Liver (tissue), 9 donors: ENCODE data around the gene PLEKHN1. TPM values are rescaled to one million over a fixed set of nuclear protein-coding genes. Genes with fewer than 3 reads are reported as not detected.
A peak's percentile ranks its signal among the peaks of the same experiment; 100 is the strongest.
"Not testable (repeated sequence)": the region's sequence is repeated elsewhere in the genome, so short reads cannot be mapped to it uniquely, and the experiment has no call there.

Experiments used
- DNase-seq: peaks from one replicate; pipeline ENCODE4 v3.0.0-alpha.2; 2017; ENCODE audit warnings: low spot score
- H3K27ac ChIP-seq, 2 donors: one replicate each; pipeline ENCODE4 v1.7.0; 2013; ENCODE audit warnings: inconsistent platforms in 2 of 2, low read length in 2 of 2, control low read depth in 1 of 2, low read depth in 1 of 2, mild to moderate bottlenecking in 1 of 2
- H3K27me3 ChIP-seq, 4 donors: one replicate each; pipeline versions ENCODE4 v1.6.1 to v1.7.0; 2013; ENCODE audit warnings: low read length in 3 of 4, inconsistent platforms in 1 of 4, mild to moderate bottlenecking in 1 of 4, moderate library complexity in 1 of 4; ENCODE audit not compliant: control insufficient read depth in 4 of 4, insufficient read depth in 4 of 4
- H3K36me3 ChIP-seq, 4 donors: one replicate each; pipeline versions ENCODE4 v1.6.1 to v1.7.0; 2013; ENCODE audit warnings: low read length in 3 of 4, mild to moderate bottlenecking in 3 of 4, low read depth in 1 of 4, moderate library complexity in 1 of 4; ENCODE audit not compliant: control insufficient read depth in 4 of 4, insufficient read depth in 3 of 4
- H3K4me1 ChIP-seq, 4 donors: one replicate each; pipeline versions ENCODE4 v1.6.1 to v1.7.0; 2013; ENCODE audit warnings: low read length in 3 of 4, mild to moderate bottlenecking in 3 of 4, moderate library complexity in 1 of 4; ENCODE audit not compliant: control insufficient read depth in 4 of 4, insufficient read depth in 4 of 4
- H3K4me3 ChIP-seq, 3 donors: one replicate each; pipeline versions ENCODE4 v1.6.1 to v1.7.0; 2013; ENCODE audit warnings: low read length in 3 of 3, control low read depth in 1 of 3, low read depth in 1 of 3, mild to moderate bottlenecking in 1 of 3
- H3K9ac ChIP-seq, 2 donors: one replicate each; pipeline ENCODE4 v1.7.0; 2013; ENCODE audit warnings: low read length in 2 of 2, mild to moderate bottlenecking in 2 of 2, moderate library complexity in 2 of 2, control low read depth in 1 of 2, low read depth in 1 of 2
- H3K9me3 ChIP-seq, 4 donors: one replicate each; pipeline versions ENCODE4 v1.6.1 to v1.7.0; 2013; ENCODE audit warnings: low read length in 3 of 4; ENCODE audit not compliant: control insufficient read depth in 4 of 4
- EGR1 ChIP-seq, 2 donors: IDR thresholded peaks; 2 replicates each; pipeline ENCODE4 v1.6.1; 2016 to 2018; ENCODE audit warnings: antibody characterized with exemption in 2 of 2, low read depth in 2 of 2
- FOXA2 ChIP-seq: IDR thresholded peaks from 2 replicates; pipeline ENCODE4 v1.6.1; 2016; ENCODE audit warnings: antibody characterized with exemption
- GABPA ChIP-seq, 2 donors: IDR thresholded peaks in 1 of 2; conservative IDR thresholded peaks in 1 of 2; 2 replicates each; pipeline ENCODE4 v1.6.1; 2016; ENCODE audit warnings: antibody characterized with exemption in 2 of 2, mild to moderate bottlenecking in 1 of 2, moderate library complexity in 1 of 2
- HNF4A ChIP-seq, 2 donors: conservative IDR thresholded peaks; 2 replicates each; pipeline ENCODE4 v1.6.1; 2016; ENCODE audit warnings: antibody characterized with exemption in 2 of 2, mild to moderate bottlenecking in 2 of 2
- HNF4G ChIP-seq: IDR thresholded peaks from 2 replicates; pipeline ENCODE4 v1.6.1; 2016; ENCODE audit warnings: antibody characterized with exemption
- MAX ChIP-seq: IDR thresholded peaks from 2 replicates; pipeline ENCODE4 v1.6.1; 2016; ENCODE audit warnings: antibody characterized with exemption
- NR2F2 ChIP-seq: IDR thresholded peaks from 2 replicates; pipeline ENCODE4 v1.6.1; 2016; ENCODE audit warnings: antibody characterized with exemption
- RAD21 ChIP-seq, 2 donors: IDR thresholded peaks; 2 replicates each; pipeline ENCODE4 v1.6.1; 2016; ENCODE audit warnings: antibody characterized with exemption in 2 of 2, mild to moderate bottlenecking in 2 of 2
- RXRA ChIP-seq, 2 donors: IDR thresholded peaks; 2 replicates each; pipeline ENCODE4 v1.6.1; 2017 to 2018; ENCODE audit warnings: antibody characterized with exemption in 2 of 2, mild to moderate bottlenecking in 1 of 2
- SP1 ChIP-seq: IDR thresholded peaks from 2 replicates; pipeline ENCODE4 v1.6.1; 2018; ENCODE audit warnings: antibody characterized with exemption, mild to moderate bottlenecking
- TAF1 ChIP-seq: conservative IDR thresholded peaks from 2 replicates; pipeline ENCODE4 v1.6.1; 2016; ENCODE audit warnings: antibody characterized with exemption, mild to moderate bottlenecking
- YY1 ChIP-seq: IDR thresholded peaks from 2 replicates; pipeline ENCODE4 v1.6.1; 2016; ENCODE audit warnings: antibody characterized with exemption, mild to moderate bottlenecking
- ZBTB33 ChIP-seq: IDR thresholded peaks from 2 replicates; pipeline ENCODE4 v1.6.1; 2016; ENCODE audit warnings: antibody characterized with exemption
- WGBS: extraction: QIAGEN DNeasy Blood & Tissue Kit; methylation state at CpG from one replicate; pipeline ENCODE4 v1.1.7; 2013; 5-methylcytosine and 5-hydroxymethylcytosine counted together
- polyA plus RNA-seq, 2 donors: library from polyadenylated mRNA; stranded (reverse) in 1 of 2; unstranded in 1 of 2; fragments of 200-250 nt in 1 of 2; fragments of >200 nt in 1 of 2; fragmentation: Nextera tagmentation in 1 of 2; extraction: Ambion mirVana in 1 of 2; gene quantifications; one replicate each; pipeline versions ENCODE4 v1.2.1 to v1.2.3, GENCODE V29; 2013 to 2015
- total RNA-seq, 2 donors: library from RNA; depleted of rRNA; stranded (reverse); fragments of >200 nt; gene quantifications; one replicate each; pipeline ENCODE4 v1.2.3, GENCODE V29; 2014
- TF ChIP-seq, protein P1 (sequence below): IDR thresholded peaks from 2 replicates; pipeline ENCODE4 v1.6.1; 2016; ENCODE audit warnings: antibody characterized with exemption
- TF ChIP-seq, protein P2 (sequence below): IDR thresholded peaks from 2 replicates; pipeline ENCODE4 v1.6.1; 2016; ENCODE audit warnings: antibody characterized with exemption, mild to moderate bottlenecking
- donor health status: healthy.
- donor health status: healthy.
- donor health status: healthy.
- donor health status: healthy.
- donor health status: healthy.

The PLEKHN1 gene
- total and polyA plus RNA-seq, 4 donors: 0.17 to 0.18 TPM; not detected in 2

DNA sequence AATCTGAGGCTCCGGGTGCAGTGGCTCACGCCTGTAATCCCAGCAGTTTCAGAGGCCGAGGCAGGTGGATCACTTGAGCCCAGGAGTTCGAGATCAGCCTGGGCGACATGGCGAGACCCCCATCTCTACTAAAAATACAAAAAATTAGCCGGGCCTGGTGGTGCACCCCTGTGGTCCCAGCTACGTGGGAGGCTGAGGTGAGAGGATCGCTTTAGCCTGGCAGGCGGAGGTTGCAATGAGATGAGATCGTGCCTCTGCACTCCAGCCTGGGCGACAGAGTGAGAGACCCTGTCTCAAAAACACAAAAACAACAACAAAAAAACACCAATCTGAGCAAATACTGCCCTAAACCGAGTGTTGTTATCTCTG lies 46.4 kb downstream of the PLEKHN1 start:
- not testable (repeated sequence) for DNase-seq, H3K9me3 ChIP-seq, H3K27me3 ChIP-seq, H3K36me3 ChIP-seq
- Histone ChIP-seq H3K4me3 (peak overlapping the region; percentile 69 to 94 (median 78)), H3K27ac (peak overlapping the region; percentile 88 to 97), H3K4me1 (peaks cover 2 to 15% (median 11%) of the 10 kb centered on the region in 4 donors), H3K9ac (peak overlapping the region; percentile 92 to 93)
- WGBS: 63% methylated on average over 13 of the region's 13 CpGs

GRCh38 chr1:1013105-1013921 lies 47.0 kb downstream of the PLEKHN1 start, which contains the start of gene ISG15:
Gene ISG15 (plus strand): TSS chr1:1013497. CDS start chr1:1013574, 77 bp downstream.
- peak within 1 kb of the TSS; percentile 92 to 93 for H3K9ac ChIP-seq
- peak in 1 of 2 donors; percentile 46 for TF ChIP-seq RAD21 (IDR thresholded peaks at IDR 0.05)
- peak in 1 of 2 donors; percentile 24 for TF ChIP-seq RXRA (IDR thresholded peaks at IDR 0.05)
- TF ChIP-seq, protein P1, sequence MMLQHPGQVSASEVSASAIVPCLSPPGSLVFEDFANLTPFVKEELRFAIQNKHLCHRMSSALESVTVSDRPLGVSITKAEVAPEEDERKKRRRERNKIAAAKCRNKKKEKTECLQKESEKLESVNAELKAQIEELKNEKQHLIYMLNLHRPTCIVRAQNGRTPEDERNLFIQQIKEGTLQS: no peak
- peak; percentile 79 for TF ChIP-seq SP1
- TF ChIP-seq GABPA (IDR thresholded peaks at IDR 0.05 in 1 of 2, conservative IDR thresholded peaks at IDR 0.05 in 1 of 2): peak in 1 of 2 donors; percentile 76
- no peak for TF ChIP-seq HNF4G
- peak; percentile 82 for TF ChIP-seq YY1
- peak; percentile 31 to 49 for TF ChIP-seq HNF4A (conservative IDR thresholded peaks at IDR 0.05)
- TF ChIP-seq, protein P2, sequence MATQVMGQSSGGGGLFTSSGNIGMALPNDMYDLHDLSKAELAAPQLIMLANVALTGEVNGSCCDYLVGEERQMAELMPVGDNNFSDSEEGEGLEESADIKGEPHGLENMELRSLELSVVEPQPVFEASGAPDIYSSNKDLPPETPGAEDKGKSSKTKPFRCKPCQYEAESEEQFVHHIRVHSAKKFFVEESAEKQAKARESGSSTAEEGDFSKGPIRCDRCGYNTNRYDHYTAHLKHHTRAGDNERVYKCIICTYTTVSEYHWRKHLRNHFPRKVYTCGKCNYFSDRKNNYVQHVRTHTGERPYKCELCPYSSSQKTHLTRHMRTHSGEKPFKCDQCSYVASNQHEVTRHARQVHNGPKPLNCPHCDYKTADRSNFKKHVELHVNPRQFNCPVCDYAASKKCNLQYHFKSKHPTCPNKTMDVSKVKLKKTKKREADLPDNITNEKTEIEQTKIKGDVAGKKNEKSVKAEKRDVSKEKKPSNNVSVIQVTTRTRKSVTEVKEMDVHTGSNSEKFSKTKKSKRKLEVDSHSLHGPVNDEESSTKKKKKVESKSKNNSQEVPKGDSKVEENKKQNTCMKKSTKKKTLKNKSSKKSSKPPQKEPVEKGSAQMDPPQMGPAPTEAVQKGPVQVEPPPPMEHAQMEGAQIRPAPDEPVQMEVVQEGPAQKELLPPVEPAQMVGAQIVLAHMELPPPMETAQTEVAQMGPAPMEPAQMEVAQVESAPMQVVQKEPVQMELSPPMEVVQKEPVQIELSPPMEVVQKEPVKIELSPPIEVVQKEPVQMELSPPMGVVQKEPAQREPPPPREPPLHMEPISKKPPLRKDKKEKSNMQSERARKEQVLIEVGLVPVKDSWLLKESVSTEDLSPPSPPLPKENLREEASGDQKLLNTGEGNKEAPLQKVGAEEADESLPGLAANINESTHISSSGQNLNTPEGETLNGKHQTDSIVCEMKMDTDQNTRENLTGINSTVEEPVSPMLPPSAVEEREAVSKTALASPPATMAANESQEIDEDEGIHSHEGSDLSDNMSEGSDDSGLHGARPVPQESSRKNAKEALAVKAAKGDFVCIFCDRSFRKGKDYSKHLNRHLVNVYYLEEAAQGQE: peak; percentile 85
- no peak for TF ChIP-seq FOXA2
- TF ChIP-seq ZBTB33: peak; percentile 67
- TF ChIP-seq NR2F2: no peak
- peak; percentile 24 for TF ChIP-seq TAF1
- peak; percentile 79 for TF ChIP-seq MAX
- TF ChIP-seq EGR1 (IDR thresholded peaks at IDR 0.05; ENCODE audit: low read depth in 2 of 2): no peak
- no peaks in the 10 kb centered on the region for H3K27me3 ChIP-seq
- WGBS: 4% methylated on average over 30 of the region's 30 CpGs
- DNase-seq: peak; percentile 81
- H3K9me3 ChIP-seq: no peaks in the 10 kb centered on the region
- H3K4me3 ChIP-seq: peak within 1 kb of the TSS; percentile 69 to 94 (median 78)
- no peaks in the 10 kb centered on the region for H3K36me3 ChIP-seq
- H3K4me1 ChIP-seq: peaks cover 2 to 15% (median 11%) of the 10 kb centered on the region in 4 donors
- peak within 1 kb of the TSS; percentile 88 to 97 for H3K27ac ChIP-seq
